22Rv1 (cell line): ENCODE data around the gene IPO5.

Experiments used
- CTCF ChIP-seq: fragments of 450-650 bp; IDR thresholded peaks from 2 replicates; pipeline ENCODE4 v1.5.1; 2017; ENCODE audit warnings: mild to moderate bottlenecking
- ZFX ChIP-seq: fragments of 450-650 bp; IDR thresholded peaks from 2 replicates; pipeline ENCODE4 v1.6.1; 2017; ENCODE audit warnings: antibody characterized with exemption, borderline replicate concordance

GRCh38 chr13:98068521-98068920 is 115.0 kb downstream of the IPO5 start:
- TF ChIP-seq CTCF: no peak
- TF ChIP-seq ZFX: no peak
